GM18951 (cell line): ENCODE data around the gene APOF.
A peak's percentile ranks its signal among the peaks of the same experiment; 100 is the strongest.

ENCODE experiments used
- POLR2A ChIP-seq: IDR thresholded peaks from 4 replicates; pipeline ENCODE4 v1.6.1; 2011; ENCODE audit warnings: mild to moderate bottlenecking; ENCODE audit not compliant: insufficient read length, insufficient read depth; ENCODE audit errors: extremely low read depth
- in situ Hi-C: fragments of 300-500 bp; cut with MboI; formaldehyde crosslinking; loops from one replicate; pipeline ENCODE4 v1.12.0; 2022; ENCODE audit warnings: low sequenced_read_pairs, mixed read lengths, inconsistent platforms; ENCODE audit not compliant: unreplicated experiment

The APOF gene

DNA sequence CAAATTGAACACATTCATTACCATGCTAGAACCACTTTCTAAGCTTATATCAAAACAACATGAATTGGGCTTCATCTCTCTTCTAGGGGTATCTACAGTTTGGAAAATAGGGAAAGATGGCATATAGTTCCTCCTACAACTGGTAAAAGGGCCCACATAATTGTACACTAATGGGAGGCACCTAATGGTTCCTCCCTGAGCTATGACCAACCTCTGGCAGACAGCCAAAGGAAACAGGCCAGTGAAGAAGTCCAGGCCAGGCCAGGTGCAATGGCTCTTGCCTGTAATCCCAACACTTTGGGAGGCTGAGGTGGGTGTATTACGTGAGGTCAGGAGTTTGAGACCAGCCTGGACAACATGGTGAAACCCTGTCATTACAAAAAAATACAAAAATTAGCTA, 23.2 kb upstream of the APOF start:
- in situ Hi-C loops, result no loop called here
- no peak for TF ChIP-seq POLR2A

DNA sequence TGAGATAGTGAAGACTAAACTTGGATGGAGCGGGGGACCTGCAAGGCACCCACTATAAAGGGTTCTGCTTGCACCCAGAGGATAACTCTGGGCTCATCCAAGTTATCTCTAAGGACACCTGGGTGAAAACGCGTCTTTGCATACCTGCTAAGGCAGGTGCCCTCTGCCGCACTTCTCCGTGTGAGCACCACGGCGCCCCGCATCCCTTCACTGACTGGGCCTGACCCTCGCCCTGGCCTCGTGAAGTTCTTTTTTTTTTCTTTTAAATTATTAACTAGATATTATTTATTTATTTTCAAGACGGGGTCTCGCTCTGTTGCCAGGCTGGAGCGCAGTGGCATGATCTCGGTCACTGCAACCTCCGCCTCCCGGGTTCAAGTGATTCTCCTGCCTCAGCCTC, 20.0 kb upstream of the APOF start:
- in situ Hi-C loops, result no loop called here
- no peak for TF ChIP-seq POLR2A

- in situ Hi-C loops, result no loop called here
- no peak for TF ChIP-seq POLR2A
Observed at GRCh38 chr12:56377989-56378316, 15.3 kb upstream of the APOF start.

DNA sequence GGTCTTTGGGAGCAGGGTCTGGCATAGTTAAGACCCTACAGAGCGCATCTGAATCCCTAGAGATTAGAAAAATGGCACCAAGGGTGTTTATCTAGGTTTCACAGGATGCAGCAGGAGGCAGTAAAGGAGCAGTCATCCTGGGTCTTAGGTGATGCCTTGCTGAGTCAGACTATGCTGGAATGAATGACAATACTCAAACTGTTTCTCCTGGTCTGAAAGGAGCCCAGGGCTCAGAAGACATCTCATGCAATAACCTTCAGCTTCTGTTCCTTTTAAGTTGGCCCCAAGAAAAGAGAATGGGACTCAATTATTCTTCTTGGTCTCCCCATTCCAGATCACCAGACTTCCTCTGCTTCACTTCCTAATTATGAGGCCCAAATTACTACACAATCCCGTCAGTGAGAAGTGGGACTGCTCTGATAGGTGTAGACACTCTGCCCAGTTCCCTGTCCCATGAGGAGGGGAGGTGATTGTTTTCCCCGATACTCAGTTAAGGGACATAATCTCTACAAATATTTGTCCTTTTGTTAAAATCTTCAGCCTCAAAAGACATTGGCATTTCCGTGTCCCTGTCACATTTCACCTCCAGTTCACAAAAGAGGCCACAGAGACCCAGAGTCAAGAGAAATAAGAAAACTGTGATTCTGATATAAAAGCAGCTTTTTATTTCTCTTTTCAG, 14.8 kb upstream of the APOF start:
- TF ChIP-seq POLR2A, result no peak
- in situ Hi-C loops, result no loop called here

GRCh38 chr12:56375598-56376434, 13.2 kb upstream of the APOF start:
- in situ Hi-C loops, result no loop called here
- no peak for TF ChIP-seq POLR2A

DNA sequence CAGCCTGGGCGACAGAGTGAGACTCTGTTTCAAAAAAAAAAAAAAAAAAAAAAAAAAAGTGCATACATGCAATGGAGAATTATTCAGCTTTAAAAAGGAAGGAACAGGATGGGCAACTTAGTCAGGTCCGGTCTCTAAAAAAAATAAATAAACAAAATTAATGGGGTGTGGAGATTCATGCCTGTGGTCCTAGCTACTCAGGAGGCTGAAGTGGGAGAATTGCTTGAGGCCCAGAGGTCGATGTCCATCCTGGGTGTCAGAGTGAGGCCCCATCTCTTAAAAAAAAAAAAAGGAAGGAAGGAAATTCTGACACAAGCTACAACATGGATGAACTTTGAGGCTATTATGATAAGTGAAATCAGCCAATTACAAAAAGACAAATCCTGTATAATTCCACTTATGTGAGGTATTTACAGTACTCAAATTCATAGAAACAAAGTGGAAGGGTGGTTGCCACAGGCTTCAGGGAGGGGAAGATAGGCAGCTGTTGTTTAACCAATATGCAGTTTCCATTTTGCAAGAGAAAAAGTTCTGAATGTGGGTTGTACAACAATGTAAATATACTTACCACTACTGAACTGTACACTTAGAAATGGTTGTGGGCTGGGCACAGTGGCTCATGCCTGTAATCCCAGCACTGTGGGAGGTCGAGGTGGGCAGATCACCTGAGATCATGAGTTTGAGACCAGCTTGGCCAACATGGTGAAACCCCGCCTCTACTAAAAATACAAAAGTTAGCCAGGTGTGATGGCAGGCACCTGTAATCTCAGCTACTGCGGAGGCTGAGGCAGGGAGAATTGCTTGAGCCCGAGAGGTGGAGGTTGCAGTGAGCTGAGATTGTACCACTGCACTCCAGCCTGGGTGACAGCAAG, 12.3 kb upstream of the APOF start:
- no peak for TF ChIP-seq POLR2A
- in situ Hi-C loops, result no loop called here

DNA sequence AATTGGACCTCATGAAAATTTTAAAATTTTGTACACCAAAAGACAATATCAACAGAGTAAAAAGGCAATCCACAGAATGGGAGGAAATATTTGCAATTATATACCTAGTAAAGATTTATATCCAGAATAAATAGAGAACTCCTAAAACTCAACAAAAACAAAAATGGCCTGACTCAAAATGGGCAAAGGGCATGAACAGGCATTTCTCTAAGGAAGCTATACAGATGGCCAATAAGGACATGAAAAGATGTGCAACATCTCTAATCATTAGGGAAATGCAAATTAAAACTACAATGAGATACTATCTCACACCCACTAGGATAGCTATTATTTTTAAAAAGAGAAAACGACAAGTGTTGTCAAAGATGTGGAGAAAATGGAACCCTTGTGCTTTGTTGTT, 10.9 kb upstream of the APOF start:
- TF ChIP-seq POLR2A, result no peak

GRCh38 chr12:56366948-56367347, 4.3 kb upstream of the APOF start:
- in situ Hi-C loops, result no loop called here
- TF ChIP-seq POLR2A, result no peak

More for the DNA sequence above, 10.9 kb upstream of the APOF start:
- in situ Hi-C loops, result no loop called here

DNA sequence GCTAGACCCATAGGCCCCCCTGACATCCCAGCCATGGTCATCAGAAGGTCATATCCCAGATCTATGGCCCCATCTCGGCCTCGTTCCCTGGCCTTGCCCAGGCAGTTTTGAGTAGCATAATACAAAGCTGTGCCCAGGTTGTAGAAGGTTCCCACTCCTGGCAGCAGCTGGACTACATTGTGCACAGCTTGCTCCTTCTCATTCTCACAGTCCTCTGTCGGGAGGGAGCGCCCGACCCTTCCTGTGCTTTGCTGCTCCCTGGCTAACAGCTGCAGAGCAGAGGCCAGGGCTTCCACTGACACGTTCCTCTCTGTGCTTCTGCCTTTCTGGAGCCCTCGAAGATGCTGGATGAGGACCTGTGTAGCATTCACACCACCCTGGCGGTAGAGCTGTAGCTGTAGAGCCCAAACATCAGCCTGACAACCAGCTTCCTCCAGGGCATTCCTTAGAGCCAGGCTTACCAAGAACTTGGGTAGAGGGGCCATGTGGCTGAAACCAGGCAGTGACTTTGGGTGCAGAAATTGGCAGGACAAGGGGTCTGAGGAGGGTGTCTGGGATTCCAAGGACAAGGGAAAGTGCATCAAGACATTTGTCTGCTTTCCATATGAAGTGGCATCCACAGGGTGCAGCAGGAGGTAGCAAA, 1.0 kb downstream of the APOF start:
- peak; percentile 13 for TF ChIP-seq POLR2A
- in situ Hi-C loops, result no loop called here

GRCh38 chr12:56359851-56360767, 2.5 kb downstream of the APOF start, which contains the start of gene STAT2:
TSS of gene STAT2 (minus strand) at chr12:56360107. CDS start at chr12:56356571, 3,536 bp downstream.
- in situ Hi-C loops, result no loop called here
- TF ChIP-seq POLR2A, result peak; percentile 95

DNA sequence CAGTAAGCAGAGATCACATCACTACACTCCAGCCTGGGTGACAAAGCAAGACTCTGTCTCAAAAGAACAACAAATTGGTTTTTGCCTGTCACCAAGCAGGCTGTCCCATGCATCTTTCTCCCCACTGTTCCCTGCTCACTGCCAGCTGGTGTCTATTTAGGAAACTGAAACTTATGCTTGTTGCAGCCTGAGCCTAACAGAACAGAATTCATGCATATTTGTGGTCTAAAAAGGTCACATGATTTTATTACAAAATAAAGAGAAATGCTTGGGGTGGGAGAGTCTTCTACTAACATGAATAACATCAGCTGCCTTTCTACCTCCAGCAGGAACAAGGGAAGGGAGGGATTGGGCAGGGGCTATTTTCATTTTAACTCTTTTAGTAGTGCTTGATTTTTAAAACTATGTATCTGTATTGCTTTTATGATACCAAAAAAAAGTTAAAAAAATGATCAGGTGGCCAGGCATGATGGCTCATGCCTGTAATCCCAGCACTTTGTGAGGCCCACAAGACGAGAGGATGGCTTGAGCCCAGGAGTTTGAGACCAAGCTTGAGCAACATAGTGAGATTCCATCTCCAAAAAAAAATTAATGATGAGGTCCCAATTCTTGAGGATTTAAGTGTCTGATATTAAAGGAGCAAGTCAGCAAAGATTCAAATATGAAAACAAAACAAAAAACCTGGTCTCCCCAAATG, 3.7 kb downstream of the APOF start:
- in situ Hi-C loops, result no loop called here
- TF ChIP-seq POLR2A, result peak; percentile 20

DNA sequence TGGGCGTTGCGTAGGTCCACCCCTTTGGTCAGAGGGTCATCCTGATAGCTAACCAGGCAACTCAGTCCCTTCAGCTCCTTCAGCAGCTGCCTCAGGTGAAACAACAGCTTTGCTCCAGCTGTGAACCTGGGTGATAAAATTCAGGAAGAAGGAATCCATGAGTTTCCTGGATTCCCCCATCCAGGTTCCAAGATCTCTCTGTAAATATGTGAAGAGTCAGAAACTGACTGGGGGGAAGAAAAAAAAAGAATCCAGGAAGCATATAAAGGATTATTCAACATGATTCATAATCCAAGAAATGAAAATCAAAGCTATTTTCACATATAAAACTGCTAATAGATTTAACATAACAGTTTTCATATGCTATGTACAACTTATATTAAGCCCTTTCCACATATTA, 11.3 kb downstream of the APOF start:
- no peak for TF ChIP-seq POLR2A
- in situ Hi-C loops, result no loop called here

DNA sequence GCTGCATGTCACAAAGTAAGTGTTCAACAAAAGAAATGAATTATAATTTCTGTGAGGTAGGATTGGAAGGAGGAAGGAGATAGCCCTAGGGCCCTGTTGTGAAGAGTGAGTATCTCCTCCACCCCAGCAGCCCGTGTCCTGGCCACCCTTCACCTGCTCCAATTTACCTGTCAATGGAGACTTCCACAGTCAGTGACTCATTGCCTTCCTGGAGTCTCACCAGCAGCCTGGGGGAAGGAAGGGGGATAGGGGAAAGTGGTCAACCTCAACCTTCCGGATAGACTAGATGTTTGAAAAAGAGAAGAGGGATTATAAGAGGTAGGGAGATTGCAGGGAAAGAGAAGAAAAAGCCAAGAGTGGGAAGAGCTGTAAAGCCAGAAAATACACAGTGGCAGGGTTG, 12.0 kb downstream of the APOF start:
- in situ Hi-C loops, result no loop called here
- TF ChIP-seq POLR2A, result no peak
